ENCODE results near the gene NSUN4. TPM values are rescaled to one million over a fixed set of nuclear protein-coding genes. Genes with fewer than 3 reads are reported as not detected.
A peak's percentile ranks its signal among the peaks of the same experiment; 100 is the strongest.

The NSUN4 gene
- total and polyA plus RNA-seq, 9 of the 15 experiments (the other 6 are each of a cell fraction or from before 2014, with no cell fraction given) = 33.4 to 60.2 (median 46.3) TPM

DNA sequence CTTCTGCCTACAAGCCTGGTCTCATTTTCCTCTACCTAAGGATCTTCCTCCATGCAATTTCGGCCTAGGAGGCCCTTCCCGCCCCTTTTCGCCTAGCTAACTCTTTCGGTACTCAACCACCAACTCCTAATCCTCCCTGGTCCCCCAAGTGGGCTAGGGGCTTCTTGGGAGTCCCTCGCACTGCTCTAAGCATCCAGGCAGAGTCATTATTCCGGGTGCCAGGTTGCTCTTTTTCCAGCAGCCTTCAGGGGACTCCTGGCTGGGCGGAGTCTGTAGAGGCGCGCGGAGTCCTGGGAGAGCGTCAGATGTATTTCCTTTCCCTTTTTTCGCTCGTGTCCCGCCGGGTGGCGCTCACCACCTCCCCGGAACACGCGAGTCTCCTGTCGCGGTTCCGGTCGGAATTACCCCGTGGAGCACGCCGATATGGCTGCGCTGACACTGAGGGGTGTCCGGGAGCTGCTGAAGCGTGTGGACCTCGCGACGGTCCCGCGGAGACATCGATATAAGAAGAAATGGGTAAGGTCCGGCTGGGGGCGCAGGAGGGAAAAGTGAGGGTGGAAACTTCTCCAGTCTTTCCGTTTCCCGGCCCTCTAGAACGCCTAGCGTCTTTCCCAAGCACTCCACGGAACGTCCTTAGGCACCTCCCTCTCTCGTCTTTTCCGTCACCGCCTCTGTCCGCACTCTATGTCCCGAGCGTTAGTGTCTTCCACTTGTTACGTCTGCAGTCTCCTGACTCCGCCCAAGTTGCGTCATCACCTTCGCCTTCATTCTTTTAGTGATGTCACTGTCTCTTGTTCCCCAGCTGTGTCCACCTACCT lies at the start of gene NSUN4 (continued):
- no peak for TF ChIP-seq SP2 (IDR thresholded peaks at IDR 0.05; ENCODE audit: extremely low read depth, low read depth, low read length, poor library complexity, severe bottlenecking)
- peak; percentile 99 for TF ChIP-seq EP400 (IDR thresholded peaks at IDR 0.05)
- TF ChIP-seq ZZZ3 (IDR thresholded peaks at IDR 0.05) = peak; percentile 35; the same call in 1 of the 2 replicates
- TF ChIP-seq, protein P1, sequence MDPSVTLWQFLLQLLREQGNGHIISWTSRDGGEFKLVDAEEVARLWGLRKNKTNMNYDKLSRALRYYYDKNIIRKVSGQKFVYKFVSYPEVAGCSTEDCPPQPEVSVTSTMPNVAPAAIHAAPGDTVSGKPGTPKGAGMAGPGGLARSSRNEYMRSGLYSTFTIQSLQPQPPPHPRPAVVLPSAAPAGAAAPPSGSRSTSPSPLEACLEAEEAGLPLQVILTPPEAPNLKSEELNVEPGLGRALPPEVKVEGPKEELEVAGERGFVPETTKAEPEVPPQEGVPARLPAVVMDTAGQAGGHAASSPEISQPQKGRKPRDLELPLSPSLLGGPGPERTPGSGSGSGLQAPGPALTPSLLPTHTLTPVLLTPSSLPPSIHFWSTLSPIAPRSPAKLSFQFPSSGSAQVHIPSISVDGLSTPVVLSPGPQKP (CRISPR knock-in tag; IDR thresholded peaks at IDR 0.05) = no peak
- TF ChIP-seq ZNF174 (CRISPR knock-in tag; IDR thresholded peaks at IDR 0.05) = no peak
- peak; percentile 59 for TF ChIP-seq TEAD4 (IDR thresholded peaks at IDR 0.05; ENCODE audit: low read length)
- no peak for TF ChIP-seq TEAD4 (CRISPR knock-in tag; IDR thresholded peaks at IDR 0.05; ENCODE audit: borderline replicate concordance)
- TF ChIP-seq, protein P2, sequence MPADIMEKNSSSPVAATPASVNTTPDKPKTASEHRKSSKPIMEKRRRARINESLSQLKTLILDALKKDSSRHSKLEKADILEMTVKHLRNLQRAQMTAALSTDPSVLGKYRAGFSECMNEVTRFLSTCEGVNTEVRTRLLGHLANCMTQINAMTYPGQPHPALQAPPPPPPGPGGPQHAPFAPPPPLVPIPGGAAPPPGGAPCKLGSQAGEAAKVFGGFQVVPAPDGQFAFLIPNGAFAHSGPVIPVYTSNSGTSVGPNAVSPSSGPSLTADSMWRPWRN (IDR thresholded peaks at IDR 0.05; ENCODE audit: low read depth) = 0 out of 2 replicates have a peak, but pooled peaks have one; percentile 42
- TF ChIP-seq, protein P3, sequence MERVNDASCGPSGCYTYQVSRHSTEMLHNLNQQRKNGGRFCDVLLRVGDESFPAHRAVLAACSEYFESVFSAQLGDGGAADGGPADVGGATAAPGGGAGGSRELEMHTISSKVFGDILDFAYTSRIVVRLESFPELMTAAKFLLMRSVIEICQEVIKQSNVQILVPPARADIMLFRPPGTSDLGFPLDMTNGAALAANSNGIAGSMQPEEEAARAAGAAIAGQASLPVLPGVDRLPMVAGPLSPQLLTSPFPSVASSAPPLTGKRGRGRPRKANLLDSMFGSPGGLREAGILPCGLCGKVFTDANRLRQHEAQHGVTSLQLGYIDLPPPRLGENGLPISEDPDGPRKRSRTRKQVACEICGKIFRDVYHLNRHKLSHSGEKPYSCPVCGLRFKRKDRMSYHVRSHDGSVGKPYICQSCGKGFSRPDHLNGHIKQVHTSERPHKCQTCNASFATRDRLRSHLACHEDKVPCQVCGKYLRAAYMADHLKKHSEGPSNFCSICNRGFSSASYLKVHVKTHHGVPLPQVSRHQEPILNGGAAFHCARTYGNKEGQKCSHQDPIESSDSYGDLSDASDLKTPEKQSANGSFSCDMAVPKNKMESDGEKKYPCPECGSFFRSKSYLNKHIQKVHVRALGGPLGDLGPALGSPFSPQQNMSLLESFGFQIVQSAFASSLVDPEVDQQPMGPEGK (CRISPR knock-in tag; IDR thresholded peaks at IDR 0.05; ENCODE audit: borderline replicate concordance) = no peak
- peak; percentile 92 for TF ChIP-seq KDM2B (CRISPR knock-in tag; IDR thresholded peaks at IDR 0.05)
- TF ChIP-seq PYGO2 (tag; IDR thresholded peaks at IDR 0.05) = peak; percentile 37; the same call in 1 of the 2 replicates
- no peak for TF ChIP-seq ZKSCAN8 (CRISPR knock-in tag; IDR thresholded peaks at IDR 0.05)
- TF ChIP-seq, protein P4, sequence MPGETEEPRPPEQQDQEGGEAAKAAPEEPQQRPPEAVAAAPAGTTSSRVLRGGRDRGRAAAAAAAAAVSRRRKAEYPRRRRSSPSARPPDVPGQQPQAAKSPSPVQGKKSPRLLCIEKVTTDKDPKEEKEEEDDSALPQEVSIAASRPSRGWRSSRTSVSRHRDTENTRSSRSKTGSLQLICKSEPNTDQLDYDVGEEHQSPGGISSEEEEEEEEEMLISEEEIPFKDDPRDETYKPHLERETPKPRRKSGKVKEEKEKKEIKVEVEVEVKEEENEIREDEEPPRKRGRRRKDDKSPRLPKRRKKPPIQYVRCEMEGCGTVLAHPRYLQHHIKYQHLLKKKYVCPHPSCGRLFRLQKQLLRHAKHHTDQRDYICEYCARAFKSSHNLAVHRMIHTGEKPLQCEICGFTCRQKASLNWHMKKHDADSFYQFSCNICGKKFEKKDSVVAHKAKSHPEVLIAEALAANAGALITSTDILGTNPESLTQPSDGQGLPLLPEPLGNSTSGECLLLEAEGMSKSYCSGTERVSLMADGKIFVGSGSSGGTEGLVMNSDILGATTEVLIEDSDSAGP (CRISPR knock-in tag; IDR thresholded peaks at IDR 0.05) = no peak; the same call in none of the 2 replicates
- no peak for TF ChIP-seq RUNX1 (IDR thresholded peaks at IDR 0.05; ENCODE audit: low read depth)
- TF ChIP-seq GATA2 (CRISPR knock-in tag; IDR thresholded peaks at IDR 0.05) = no peak
- TF ChIP-seq HDAC6 (IDR thresholded peaks at IDR 0.05; ENCODE audit: low read depth, low read length) = no peak
- TF ChIP-seq E2F6 (IDR thresholded peaks at IDR 0.05; ENCODE audit: borderline replicate concordance in 1 of 2, extremely low read depth in 1 of 2, insufficient read depth in 1 of 2, insufficient read length in 1 of 2, low read depth in 1 of 2, low read length in 1 of 2, poor library complexity in 1 of 2, severe bottlenecking in 1 of 2) = peak; percentile 50 to 55
- no peak for TF ChIP-seq ZNF583 (CRISPR knock-in tag; IDR thresholded peaks at IDR 0.05)
- no peak for TF ChIP-seq PTTG1 (tag; IDR thresholded peaks at IDR 0.05; ENCODE audit: low read depth)
- TF ChIP-seq ZNF695 (CRISPR knock-in tag; IDR thresholded peaks at IDR 0.05) = no peak
